Fibroblast of lung (primary cell): ENCODE results near the gene ACOX1.

Experiments used
- EZH2 ChIP-seq: IDR thresholded peaks from 2 replicates; pipeline ENCODE4 v1.5.1; 2012; ENCODE audit warnings: low read length, control low read depth, mild to moderate bottlenecking; ENCODE audit errors: missing control alignments
- TF ChIP-seq, protein P1 (sequence below), 2 donors: IDR thresholded peaks in 1 of 2; conservative IDR thresholded peaks in 1 of 2; 1 replicate in 1 of 2; 2 replicates in 1 of 2; pipeline ENCODE4 v1.5.1; 2011 to 2012; ENCODE audit warnings: low read length in 2 of 2, control low read depth in 1 of 2, inconsistent platforms in 1 of 2, low read depth in 1 of 2, mild to moderate bottlenecking in 1 of 2

DNA sequence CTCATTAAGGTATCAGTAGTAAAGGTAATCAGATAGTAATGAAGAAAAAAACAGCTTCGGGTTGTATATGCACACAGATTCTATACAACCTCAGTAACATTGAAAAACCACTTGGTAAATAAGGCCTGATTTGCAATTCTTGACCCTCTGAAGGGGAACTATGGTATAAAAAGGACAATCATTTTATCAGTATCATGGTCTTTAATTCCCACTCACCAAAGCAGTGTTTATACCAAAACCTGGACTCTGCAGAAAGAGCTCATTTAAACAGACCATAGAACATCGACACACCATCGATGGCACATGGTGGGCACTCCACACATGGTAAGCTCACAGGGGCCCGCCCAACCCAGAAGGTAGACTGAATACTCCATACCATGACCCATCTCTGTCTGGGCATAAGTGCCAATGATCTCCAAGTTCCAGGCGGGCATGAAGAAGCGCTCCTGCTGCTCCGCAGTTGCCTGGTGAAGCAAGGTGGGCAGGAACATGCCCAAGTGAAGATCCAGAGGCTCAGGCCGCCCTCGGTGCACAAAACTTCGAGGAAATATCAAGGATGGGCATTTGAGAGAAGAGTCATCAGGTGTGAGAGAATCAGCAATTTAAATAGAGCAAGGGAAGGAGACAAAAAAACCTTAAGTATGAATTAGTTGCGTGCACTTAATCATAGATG lies 19.0 kb downstream of the ACOX1 start:
- TF ChIP-seq, protein P1, sequence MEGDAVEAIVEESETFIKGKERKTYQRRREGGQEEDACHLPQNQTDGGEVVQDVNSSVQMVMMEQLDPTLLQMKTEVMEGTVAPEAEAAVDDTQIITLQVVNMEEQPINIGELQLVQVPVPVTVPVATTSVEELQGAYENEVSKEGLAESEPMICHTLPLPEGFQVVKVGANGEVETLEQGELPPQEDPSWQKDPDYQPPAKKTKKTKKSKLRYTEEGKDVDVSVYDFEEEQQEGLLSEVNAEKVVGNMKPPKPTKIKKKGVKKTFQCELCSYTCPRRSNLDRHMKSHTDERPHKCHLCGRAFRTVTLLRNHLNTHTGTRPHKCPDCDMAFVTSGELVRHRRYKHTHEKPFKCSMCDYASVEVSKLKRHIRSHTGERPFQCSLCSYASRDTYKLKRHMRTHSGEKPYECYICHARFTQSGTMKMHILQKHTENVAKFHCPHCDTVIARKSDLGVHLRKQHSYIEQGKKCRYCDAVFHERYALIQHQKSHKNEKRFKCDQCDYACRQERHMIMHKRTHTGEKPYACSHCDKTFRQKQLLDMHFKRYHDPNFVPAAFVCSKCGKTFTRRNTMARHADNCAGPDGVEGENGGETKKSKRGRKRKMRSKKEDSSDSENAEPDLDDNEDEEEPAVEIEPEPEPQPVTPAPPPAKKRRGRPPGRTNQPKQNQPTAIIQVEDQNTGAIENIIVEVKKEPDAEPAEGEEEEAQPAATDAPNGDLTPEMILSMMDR (conservative IDR thresholded peaks at IDR 0.05 in 1 of 2, IDR thresholded peaks at IDR 0.05 in 1 of 2; ENCODE audit: low read depth in 1 of 2, low read length in 2 of 2): no peak
- TF ChIP-seq EZH2: no peak
